Measurements from ENCODE around the gene RNF224. TPM values are rescaled to one million over a fixed set of nuclear protein-coding genes. Genes with fewer than 3 reads are reported as not detected.

Gene RNF224
- total and polyA plus RNA-seq, 10 of the 15 experiments (the other 5 are each of a cell fraction or from before 2014, with no cell fraction given): not detected

DNA sequence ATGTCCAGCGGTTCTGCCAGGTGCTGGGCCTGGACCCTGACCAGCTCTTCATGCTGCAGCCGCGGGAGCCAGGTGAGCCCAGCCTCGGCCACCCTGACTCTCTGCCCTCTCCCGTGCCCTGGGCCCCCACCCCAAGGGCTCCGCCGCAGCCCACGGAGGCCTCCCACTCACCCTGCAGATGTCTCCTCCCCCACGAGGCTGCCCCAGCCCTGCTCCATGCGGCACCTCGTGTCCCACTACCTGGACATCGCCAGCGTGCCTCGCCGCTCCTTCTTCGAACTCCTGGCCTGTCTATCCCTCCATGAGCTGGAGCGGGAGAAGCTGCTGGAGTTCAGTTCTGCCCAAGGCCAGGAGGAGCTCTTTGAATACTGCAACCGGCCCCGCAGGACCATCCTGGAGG, 12.7 kb upstream of the RNF224 start:
- no peaks in the 10 kb centered on the region for H4K20me1 ChIP-seq (ENCODE audit: control insufficient read depth, insufficient read depth)
- FAIRE-seq (no peak), DNase-seq (ENCODE audit: low read depth, low spot score) (no peak), ATAC-seq (no peak)
- BruUV-seq (replicated peaks): no TSS peak
- POLR2A ChIA-PET: interaction anchor here (1.2 kb wide), 1 partner anchor 14 kb away, joined by 4 read pairs; the partner anchor contains the start of gene TPRN
- no peaks in the 10 kb centered on the region for H3K79me2 ChIP-seq (ENCODE audit: control insufficient read depth, insufficient read depth, low read length)
- H3K4me3 ChIP-seq: no peak overlapping the region
- CTCF ChIA-PET: interaction anchor here (1.1 kb wide), 1 partner anchor 12 kb away, joined by 3 read pairs; the partner anchor contains the start of gene RNF224
- H3K36me3 ChIP-seq (ENCODE audit: control insufficient read depth in 2 of 2, insufficient read depth in 2 of 2, low read length in 1 of 2): peaks cover 0 to 2% of the 10 kb centered on the region in 2 experiments; a peak in 3 of 4 replicates
- no peak overlapping the region for H2AFZ ChIP-seq (ENCODE audit: control insufficient read depth, low read depth, low read length)
- H3K27ac ChIP-seq (ENCODE audit: control insufficient read depth, insufficient read depth): no peak overlapping the region
- intact Hi-C loops (cut with micrococcal nuclease; ENCODE audit: unreplicated experiment) (no loop called here), in situ Hi-C loops (cut with MboI) (no loop called here)
- RAD21 ChIA-PET (ENCODE audit: unreplicated experiment): no interaction called here
- TF ChIP-seq RCOR1 (conservative IDR thresholded peaks at IDR 0.05; ENCODE audit: low read depth, low read length): no peak
- TF ChIP-seq, protein P1, sequence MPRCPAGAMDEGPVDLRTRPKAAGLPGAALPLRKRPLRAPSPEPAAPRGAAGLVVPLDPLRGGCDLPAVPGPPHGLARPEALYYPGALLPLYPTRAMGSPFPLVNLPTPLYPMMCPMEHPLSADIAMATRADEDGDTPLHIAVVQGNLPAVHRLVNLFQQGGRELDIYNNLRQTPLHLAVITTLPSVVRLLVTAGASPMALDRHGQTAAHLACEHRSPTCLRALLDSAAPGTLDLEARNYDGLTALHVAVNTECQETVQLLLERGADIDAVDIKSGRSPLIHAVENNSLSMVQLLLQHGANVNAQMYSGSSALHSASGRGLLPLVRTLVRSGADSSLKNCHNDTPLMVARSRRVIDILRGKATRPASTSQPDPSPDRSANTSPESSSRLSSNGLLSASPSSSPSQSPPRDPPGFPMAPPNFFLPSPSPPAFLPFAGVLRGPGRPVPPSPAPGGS (IDR thresholded peaks at IDR 0.05; ENCODE audit: borderline replicate concordance, insufficient read depth, low read depth, low read length, poor library complexity, severe bottlenecking): no peak
- TF ChIP-seq ZNF384 (IDR thresholded peaks at IDR 0.05; ENCODE audit: borderline replicate concordance, low read depth, low read length): no peak
- no peak for TF ChIP-seq SMAD1 (IDR thresholded peaks at IDR 0.05; ENCODE audit: low read depth, partially characterized antibody)
- no peak for TF ChIP-seq MTA2 (IDR thresholded peaks at IDR 0.05; ENCODE audit: low read depth)
- no peak for TF ChIP-seq TAF1 (IDR thresholded peaks at IDR 0.05; ENCODE audit: borderline replicate concordance, low read depth, low read length)
- TF ChIP-seq TARDBP (IDR thresholded peaks at IDR 0.05; ENCODE audit: borderline replicate concordance): no peak
- no peak for TF ChIP-seq CBX3 (IDR thresholded peaks at IDR 0.05; ENCODE audit: borderline replicate concordance, low read depth)
- 93% methylated on average over 18 of the region's 19 CpGs for WGBS (ENCODE audit: insufficient coverage, insufficient replicate concordance, low lambda C conversion rate, missing lambda C conversion rate)
- SMC1A ChIA-PET (ENCODE audit: uncharacterized antibody, unreplicated experiment): no interaction called here
- no peaks in the 10 kb centered on the region for H3K27me3 ChIP-seq (replicated peaks in 1 of 2; ENCODE audit: control insufficient read depth in 2 of 2, insufficient read depth in 2 of 2, low read length in 1 of 2)
- H3K4me2 ChIP-seq (ENCODE audit: control insufficient read depth, insufficient read depth): no peak overlapping the region
- H3K4me1 ChIP-seq (ENCODE audit: control insufficient read depth, insufficient read depth, low read length): no peaks in the 10 kb centered on the region
- no peaks in the 10 kb centered on the region for H3K9me3 ChIP-seq (replicated peaks; ENCODE audit: control insufficient read depth, insufficient read depth, low read length)
- no peak overlapping the region for H3K9ac ChIP-seq (ENCODE audit: control insufficient read depth, insufficient read depth, low read length)

Data from GM12878 (cell line).